Breast epithelium (tissue), 4 donors: ENCODE measurements around the gene BRAF. TPM values are rescaled to one million over a fixed set of nuclear protein-coding genes. Genes with fewer than 3 reads are reported as not detected.
"Not testable (repeated sequence)": the region's sequence is repeated elsewhere in the genome, so short reads cannot be mapped to it uniquely, and the experiment has no call there.

Experiments
- DNase-seq, 2 donors: peaks; one replicate each; pipeline ENCODE4 v3.0.0-alpha.2; 2019; ENCODE audit warnings: low spot score in 2 of 2
- H3K27ac ChIP-seq, 2 donors: fragments of 200-600 bp; sonication (generic) in 1 of 2; one replicate each; pipeline ENCODE4 v1.5.1; 2016 to 2019; ENCODE audit warnings: mild to moderate bottlenecking in 1 of 2
- H3K27me3 ChIP-seq, 2 donors: fragments of 200-600 bp; sonication (generic) in 1 of 2; one replicate each; pipeline versions ENCODE4 v1.5.1 to v1.6.0; 2017 to 2019; ENCODE audit warnings: control low read depth in 1 of 2, mild to moderate bottlenecking in 1 of 2
- H3K36me3 ChIP-seq: fragments of 200-600 bp; one replicate; pipeline ENCODE4 v1.5.1; 2019
- H3K4me1 ChIP-seq, 2 donors: fragments of 200-600 bp; sonication (generic); one replicate each; pipeline ENCODE4 v1.5.1; 2016 to 2019; ENCODE audit warnings: control low read depth in 1 of 2
- H3K4me3 ChIP-seq, 3 donors: fragments of 200-600 bp; sonication (generic); 1 replicate in 2 of 3; 2 replicates in 1 of 3; pipeline ENCODE4 v1.5.1; 2016 to 2019; ENCODE audit warnings: mild to moderate bottlenecking in 3 of 3, moderate library complexity in 2 of 3
- H3K9me3 ChIP-seq, 2 donors: fragments of 200-600 bp; sonication (generic) in 1 of 2; one replicate each; pipeline ENCODE4 v1.5.1; 2016 to 2019; ENCODE audit warnings: control low read depth in 1 of 2
- CTCF ChIP-seq, 3 donors: fragments of 450-650 bp; IDR thresholded peaks; one replicate each; pipeline ENCODE4 v1.5.1; 2016 to 2017; ENCODE audit warnings: antibody characterized with exemption in 3 of 3, mild to moderate bottlenecking in 3 of 3, moderate library complexity in 3 of 3
- POLR2A ChIP-seq: fragments of 450-650 bp; IDR thresholded peaks from one replicate; pipeline ENCODE4 v1.6.1; 2016; ENCODE audit warnings: antibody characterized with exemption, mild to moderate bottlenecking, moderate library complexity
- POLR2AphosphoS5 ChIP-seq, 3 donors: sonication (generic); formaldehyde crosslinking; IDR thresholded peaks; one replicate each; pipeline ENCODE4 v1.6.1; 2017; ENCODE audit warnings: antibody characterized with exemption in 3 of 3
- intact Hi-C: fragments of 100-400 bp; cut with DNase I; formaldehyde crosslinking; loops from one replicate; pipeline ENCODE4 v1.15.1; 2023; ENCODE audit warnings: low total_unique reads
- total RNA-seq, 3 donors: library from RNA; depleted of rRNA; stranded (reverse); fragments of >200 nt; gene quantifications; one replicate each; pipeline ENCODE4 v1.1.0, GENCODE V29; 2016

BRAF gene
- total RNA-seq, 3 donors from 2014 or later: 42.1 to 106 (median 64.9) TPM

DNA sequence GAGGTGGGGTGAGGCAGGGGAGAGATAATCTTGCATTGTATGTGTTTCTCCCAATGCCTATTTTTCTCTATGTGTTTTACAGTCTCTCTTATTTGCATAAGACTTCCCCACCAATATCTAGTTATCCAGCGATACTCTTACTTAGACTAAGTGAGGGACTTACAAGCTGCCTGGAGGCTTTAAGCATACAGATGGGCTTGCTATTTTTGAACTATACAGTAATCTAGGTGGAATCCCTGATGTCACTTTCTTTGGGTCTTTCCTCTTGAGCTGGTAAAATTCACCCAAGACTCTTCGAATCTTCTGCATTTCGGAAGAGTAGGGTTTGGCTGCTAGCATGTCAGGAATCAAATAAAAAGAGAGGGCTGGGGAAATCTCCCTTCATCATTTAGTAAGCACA is 151.6 kb downstream of the BRAF start:
- H3K4me3 ChIP-seq: no peak overlapping the region
- TF ChIP-seq POLR2A (no peak), POLR2AphosphoS5 (IDR thresholded peaks at IDR 0.05) (no peak), CTCF (IDR thresholded peaks at IDR 0.05) (no peak)
- H3K9me3 ChIP-seq: no peaks in the 10 kb centered on the region
- intact Hi-C loops: no loop called here
- H3K27me3 ChIP-seq: no peaks in the 10 kb centered on the region
- H3K36me3 ChIP-seq: peaks cover 7% of the 10 kb centered on the region
- no peak for DNase-seq
- no peaks in the 10 kb centered on the region for H3K4me1 ChIP-seq
- H3K27ac ChIP-seq: no peak overlapping the region

DNA sequence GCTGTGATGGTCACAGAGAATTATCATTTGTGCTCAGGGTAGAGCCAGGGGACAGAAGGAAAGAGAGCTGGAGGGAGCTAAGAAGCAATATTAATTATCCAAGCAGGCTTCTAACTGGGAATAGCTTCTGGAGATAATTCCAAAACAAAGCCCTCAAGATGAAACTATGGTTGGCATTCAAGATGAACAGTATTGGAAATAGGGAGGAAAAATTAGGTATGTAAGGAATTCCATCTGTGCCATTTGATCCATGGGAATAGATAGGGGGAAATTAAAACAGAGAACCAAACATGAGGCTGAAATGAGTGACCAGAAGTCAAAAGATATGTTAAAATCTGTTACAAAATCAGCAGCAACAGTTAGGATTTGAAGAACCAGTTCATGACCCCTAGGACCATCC is 152.9 kb downstream of the BRAF start:
- TF ChIP-seq POLR2A (no peak), POLR2AphosphoS5 (IDR thresholded peaks at IDR 0.05) (no peak), CTCF (IDR thresholded peaks at IDR 0.05) (no peak)
- H3K27ac ChIP-seq: no peak overlapping the region
- no peak for DNase-seq
- no peaks in the 10 kb centered on the region for H3K9me3 ChIP-seq
- H3K4me3 ChIP-seq: no peak overlapping the region
- no peaks in the 10 kb centered on the region for H3K27me3 ChIP-seq
- intact Hi-C loops: no loop called here
- no peaks in the 10 kb centered on the region for H3K4me1 ChIP-seq
- H3K36me3 ChIP-seq: peaks cover 7% of the 10 kb centered on the region

DNA sequence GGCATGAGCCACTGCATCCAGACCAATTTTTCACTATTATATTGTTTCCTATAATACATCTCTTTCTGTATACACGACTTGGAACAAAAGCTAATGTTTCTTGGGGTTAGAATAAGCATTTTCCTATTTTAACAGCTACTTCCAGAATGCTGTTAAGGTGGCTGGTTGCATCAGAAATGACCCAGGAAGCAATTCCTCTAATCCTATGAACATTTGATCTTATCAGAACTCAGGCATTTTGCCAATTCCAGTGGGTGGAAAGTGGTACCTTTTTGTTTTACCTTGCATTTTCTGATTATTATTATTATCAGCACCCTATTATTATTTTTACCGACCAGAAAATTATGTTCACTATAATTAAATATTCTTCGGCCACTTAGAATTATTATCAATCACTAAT is 154.9 kb downstream of the BRAF start:
- no peaks in the 10 kb centered on the region for H3K9me3 ChIP-seq
- TF ChIP-seq POLR2A: no peak
- TF ChIP-seq CTCF (IDR thresholded peaks at IDR 0.05): no peak
- TF ChIP-seq POLR2AphosphoS5 (IDR thresholded peaks at IDR 0.05): no peak
- no peaks in the 10 kb centered on the region for H3K36me3 ChIP-seq
- no peak for DNase-seq
- H3K4me1 ChIP-seq: no peaks in the 10 kb centered on the region
- intact Hi-C loops: no loop called here
- no peak overlapping the region for H3K4me3 ChIP-seq
- H3K27me3 ChIP-seq: no peaks in the 10 kb centered on the region
- H3K27ac ChIP-seq: no peak overlapping the region

DNA sequence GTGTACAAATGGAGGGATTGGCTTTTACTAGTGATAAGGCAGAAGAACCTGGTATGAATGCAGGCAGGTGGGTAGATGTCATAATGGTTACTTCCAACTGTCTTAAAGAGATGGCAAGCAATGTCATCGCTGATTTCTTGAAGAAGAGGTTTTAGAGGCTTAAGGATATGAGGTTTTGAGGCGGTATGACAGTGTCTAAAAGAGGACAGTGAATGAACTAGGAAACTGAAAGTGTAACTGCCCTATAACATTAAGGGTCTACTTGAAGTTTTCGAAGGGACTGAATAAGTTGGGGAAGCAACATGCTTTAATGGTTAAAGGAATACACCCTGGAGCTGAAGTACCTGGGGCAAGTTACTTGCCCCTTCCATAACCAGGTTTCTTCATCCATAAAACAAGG is 157.3 kb downstream of the BRAF start:
- no peak overlapping the region for H3K4me3 ChIP-seq
- DNase-seq: no peak
- no peaks in the 10 kb centered on the region for H3K36me3 ChIP-seq
- H3K4me1 ChIP-seq: no peaks in the 10 kb centered on the region
- no peak for TF ChIP-seq POLR2AphosphoS5 (IDR thresholded peaks at IDR 0.05)
- TF ChIP-seq POLR2A: no peak
- no peak for TF ChIP-seq CTCF (IDR thresholded peaks at IDR 0.05)
- no peaks in the 10 kb centered on the region for H3K9me3 ChIP-seq
- no peak overlapping the region for H3K27ac ChIP-seq
- intact Hi-C loops: no loop called here
- no peaks in the 10 kb centered on the region for H3K27me3 ChIP-seq

DNA sequence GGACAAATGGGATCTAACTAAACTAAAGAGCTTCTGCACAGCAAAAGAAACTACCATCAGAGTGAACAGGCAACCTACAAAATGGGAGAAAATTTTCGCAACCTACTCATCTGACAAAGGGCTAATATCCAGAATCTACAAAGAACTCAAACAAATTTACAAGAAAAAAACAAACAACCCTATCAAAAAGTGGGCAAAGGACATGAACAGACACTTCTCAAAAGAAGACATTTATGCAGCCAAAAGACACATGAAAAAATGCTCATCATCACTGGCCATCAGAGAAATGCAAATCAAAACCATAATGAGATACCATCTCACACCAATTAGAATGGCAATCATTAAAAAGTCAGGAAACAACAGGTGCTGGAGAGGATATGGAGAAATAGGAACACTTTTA is 159.3 kb downstream of the BRAF start:
- H3K4me3 ChIP-seq, H3K9me3 ChIP-seq, H3K27ac ChIP-seq, intact Hi-C loops, H3K36me3 ChIP-seq, H3K4me1 ChIP-seq, H3K27me3 ChIP-seq, DNase-seq: not testable (repeated sequence)

DNA sequence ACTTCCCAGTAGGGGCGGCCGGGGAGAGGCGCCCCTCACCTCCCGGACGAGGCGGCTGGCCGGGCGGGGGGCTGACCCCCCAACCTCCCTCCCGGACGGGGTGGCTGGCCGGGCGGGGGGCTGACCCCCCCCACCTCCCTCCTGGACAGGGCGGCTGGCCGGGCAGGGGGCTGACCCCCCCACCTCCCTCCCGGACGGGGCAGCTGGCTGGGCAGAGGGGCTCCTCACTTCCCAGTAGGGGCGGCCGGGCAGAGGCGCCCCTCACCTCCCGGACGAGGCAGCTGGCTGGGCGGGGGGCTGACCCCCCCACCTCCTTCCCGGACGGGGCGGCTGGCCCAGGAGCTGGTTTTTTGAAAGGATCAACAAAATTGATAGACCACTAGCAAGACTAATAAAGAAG is 161.6 kb downstream of the BRAF start:
- H3K4me3 ChIP-seq, DNase-seq, H3K36me3 ChIP-seq, H3K27ac ChIP-seq, intact Hi-C loops, H3K27me3 ChIP-seq, H3K9me3 ChIP-seq, H3K4me1 ChIP-seq: not testable (repeated sequence)

DNA sequence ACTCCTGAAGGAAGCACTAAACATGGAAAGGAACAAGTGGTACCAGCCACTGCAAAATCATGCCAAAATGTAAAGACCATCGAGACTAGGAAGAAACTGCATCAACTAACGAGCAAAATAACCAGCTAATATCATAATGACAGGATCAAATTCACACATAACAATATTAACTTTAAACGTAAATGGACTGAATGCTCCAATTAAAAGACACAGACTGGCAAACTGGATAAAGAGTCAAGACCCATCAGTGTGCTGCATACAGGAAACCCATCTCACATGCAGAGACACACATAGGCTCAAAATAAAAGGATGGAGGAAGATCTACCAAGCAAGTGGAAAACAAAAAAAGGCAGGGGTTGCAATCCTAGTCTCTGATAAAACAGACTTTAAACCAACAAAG is 163.4 kb downstream of the BRAF start:
- H3K27ac ChIP-seq, intact Hi-C loops, H3K36me3 ChIP-seq, DNase-seq, H3K9me3 ChIP-seq, H3K4me3 ChIP-seq, H3K27me3 ChIP-seq, H3K4me1 ChIP-seq: not testable (repeated sequence)
